NCI-H526 (cell line): ENCODE data around the gene DIP2B.

Experiments used
- DNase-seq, 2 experiments: peaks; one replicate each; lab custom pipeline; 2025; lab: John Stamatoyannopoulos, UW

DIP2B gene

DNA sequence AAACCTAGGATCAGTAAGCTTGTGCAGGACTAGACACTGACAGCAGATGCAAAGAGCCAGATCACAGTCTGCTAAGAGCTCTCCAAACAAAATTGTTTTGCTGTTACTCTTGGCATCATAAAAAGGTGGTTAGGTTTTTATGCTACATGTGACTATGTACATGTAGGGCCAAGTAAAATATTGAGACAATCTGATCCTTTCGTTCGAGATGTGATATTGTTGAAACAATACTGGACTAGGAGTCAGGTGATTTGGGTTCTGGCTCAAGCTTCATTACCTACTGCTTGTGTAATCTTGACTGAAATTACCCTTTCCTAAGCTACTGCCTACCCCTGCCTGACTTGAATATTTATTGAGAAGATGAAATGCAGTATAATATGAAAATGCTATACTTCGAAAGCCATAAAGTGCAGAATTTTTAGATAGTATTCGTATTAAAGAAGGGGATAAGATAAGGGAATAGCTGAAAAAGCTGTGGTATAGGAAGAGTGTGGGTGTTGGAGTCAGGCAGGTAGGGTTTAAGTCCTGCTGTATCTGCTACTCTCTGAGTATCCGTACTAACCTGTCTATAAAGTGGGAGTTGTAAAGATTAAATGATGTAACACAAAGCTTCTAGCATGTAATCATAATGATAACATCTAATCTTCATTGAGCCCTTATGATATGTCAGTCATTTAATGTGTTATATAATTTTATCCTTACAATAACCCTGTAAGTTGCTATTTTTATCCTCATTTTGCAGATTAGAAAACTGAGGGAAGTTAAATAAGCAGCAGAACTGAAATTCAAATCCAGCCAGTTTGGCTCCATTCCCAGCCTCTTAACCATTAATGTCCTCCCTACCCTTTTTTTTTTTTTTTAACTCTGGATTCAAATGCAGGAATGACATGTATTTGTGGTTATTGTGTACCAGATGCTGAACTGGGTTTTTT lies 220.5 kb downstream of the DIP2B start:
- DNase-seq, result no peak

- DNase-seq, result no peak
Observed at GRCh38 chr12:50727466-50727865, 222.7 kb downstream of the DIP2B start.

DNA sequence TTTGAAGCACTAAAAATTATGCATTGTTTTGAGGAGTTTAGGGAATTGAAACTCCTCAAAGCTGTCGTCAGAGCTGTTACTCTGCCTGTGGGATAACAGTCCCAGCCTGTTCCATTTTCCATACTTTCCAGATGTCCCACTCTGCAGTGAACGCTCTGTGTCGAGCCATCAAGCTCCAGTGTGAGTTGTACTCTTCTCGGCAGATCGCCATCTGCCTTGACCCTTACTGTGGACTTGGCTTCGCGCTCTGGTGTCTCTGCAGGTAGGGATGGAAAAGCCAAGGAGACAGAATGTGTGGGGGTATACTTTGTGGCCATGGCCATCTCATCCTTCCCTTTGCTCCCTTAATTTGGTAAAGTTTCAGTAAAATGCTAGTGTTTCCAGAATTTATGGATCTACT lies 223.6 kb downstream of the DIP2B start:
- no peak for DNase-seq

DNA sequence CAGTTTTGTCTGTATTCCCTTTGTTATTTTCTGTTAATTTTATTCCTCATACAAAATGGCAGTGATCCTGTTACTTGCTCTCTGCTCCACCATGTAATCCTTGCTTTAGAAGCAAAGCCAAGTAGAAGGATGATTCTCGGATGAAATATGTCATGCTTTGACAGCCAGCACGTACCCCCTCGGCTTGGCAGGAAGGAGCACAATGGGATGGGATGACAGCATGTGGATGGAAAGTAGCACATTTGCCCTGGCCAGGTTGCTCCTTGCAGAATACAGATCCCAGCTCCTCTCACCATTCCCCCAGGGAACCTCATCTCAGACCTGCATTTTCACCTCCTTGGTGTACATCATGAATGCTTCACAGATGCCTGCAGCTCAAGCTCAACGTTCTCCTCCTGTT lies 224.1 kb downstream of the DIP2B start:
- DNase-seq, result no peak

DNA sequence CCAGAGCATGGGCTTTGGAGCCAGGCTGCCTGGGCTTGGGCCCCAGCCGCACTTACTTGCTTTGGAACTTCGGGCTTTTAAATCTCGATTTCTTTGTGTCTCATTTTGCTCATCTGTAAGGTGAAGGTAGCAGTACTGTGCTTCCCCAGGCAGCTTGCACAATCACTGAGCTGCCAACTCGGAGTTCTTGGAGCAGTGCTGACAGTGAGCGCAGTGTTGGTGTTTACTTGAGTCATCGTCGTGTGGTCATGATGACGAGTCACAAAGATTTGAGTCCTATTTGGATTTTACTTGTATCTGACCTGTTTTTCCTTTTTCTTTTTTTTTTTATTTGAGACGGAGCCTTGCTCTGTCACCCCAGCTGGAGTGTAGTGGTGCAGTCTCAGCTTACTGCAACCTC lies 227.8 kb downstream of the DIP2B start:
- no peak for DNase-seq

DNA sequence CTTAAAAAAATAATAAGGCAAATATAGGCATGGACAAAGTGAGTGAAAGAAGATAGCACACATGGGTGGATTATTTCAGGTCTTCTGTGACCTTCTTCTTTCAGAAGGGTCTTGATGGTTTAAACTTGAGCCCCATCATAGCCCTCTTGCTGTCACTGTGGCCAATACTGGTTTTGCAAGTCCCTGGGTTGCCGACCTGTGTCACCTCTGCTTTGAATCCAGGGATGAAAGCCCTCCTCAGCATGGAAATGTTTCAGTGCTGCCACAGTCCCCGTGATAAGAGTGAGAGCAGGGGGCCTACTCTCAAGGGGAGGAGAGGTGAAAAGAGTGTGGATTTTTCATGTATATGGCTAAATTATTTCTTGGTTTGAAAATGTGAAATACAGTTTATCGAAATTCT lies 228.9 kb downstream of the DIP2B start:
- no peak for DNase-seq

DNA sequence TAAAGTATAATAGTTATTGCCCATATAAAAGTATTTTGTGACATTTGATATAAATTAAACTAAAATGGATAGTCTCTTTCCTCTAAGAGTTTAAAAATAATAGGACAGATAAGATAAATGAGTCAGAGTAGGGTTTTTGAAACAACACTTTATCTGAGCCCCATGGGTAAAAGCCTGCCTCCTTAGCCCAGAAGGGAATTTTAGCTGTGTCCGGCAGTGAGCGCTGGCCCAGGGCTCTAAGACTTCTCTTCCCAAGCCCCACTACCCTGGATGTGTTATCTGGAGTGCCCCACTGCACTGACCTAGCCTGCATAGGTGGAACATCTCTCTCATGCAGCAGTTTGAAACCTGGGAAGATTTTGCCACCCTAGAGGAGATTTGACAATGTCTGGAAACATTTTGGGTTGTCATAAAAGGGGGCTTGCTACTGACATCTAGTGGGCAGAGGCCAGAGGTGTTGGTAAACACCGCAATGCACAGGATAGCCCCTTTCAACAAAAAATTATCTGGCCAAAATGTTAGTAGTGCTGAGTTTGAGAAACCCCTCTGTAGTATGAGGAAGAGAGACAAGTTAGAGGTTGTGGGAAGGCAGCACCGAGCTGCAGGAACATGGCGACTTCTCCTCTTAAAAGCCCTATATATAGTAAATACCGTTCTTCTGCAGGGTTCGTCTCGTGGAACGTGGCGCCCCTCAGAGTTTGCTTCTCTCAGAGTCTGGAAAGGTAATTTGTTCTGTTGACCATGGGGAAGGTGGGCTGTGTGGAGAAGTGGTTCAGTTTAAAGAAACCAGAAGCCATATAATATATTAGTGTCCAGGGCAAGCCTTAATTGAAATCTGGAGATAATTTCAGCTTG lies 229.9 kb downstream of the DIP2B start:
- peak in 1 of 2 experiments; percentile 38 for DNase-seq

- DNase-seq, result no peak
Observed at GRCh38 chr12:50739611-50740010, 234.8 kb downstream of the DIP2B start.

- DNase-seq, result no peak
Observed at GRCh38 chr12:50740307-50740706, 235.5 kb downstream of the DIP2B start.

DNA sequence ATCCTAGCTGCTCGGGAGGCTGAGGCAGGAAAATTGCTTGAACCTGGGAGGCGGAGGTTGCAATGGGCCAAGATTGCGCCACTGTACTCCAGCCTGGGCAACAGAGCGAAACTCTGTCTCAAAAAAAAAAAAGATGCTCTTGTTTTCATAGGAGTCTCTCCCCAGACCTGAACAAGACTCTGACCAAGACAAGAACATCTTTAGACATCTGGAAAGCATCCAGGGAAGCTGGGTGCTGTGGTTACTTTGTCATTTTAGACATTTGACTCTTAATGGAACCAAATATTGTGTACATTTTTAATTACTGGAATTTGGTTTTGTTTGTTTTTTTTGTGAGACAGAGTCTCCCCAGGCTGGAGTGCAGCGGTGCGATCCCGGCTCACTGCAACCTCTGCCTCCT lies 238.0 kb downstream of the DIP2B start:
- DNase-seq, result no peak

DNA sequence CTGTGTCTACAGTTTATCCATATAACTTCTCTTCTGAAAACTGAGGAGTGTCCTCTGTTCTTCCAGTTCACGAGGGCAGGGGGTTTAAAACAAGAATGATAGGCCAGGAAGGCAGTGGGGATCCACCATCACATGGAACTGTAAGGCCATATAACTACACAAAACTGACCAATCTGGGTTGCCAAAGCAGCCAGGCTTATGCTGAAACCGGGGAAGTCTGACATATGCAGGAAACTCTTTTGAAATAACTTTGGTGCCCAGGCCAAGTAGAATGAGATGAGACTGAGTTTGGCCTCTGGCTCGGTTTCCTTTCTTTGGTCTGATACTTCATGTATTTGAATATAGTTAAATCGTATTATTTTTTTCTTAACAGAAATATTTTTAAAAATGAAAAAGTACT lies 241.1 kb downstream of the DIP2B start:
- DNase-seq, result no peak

DNA sequence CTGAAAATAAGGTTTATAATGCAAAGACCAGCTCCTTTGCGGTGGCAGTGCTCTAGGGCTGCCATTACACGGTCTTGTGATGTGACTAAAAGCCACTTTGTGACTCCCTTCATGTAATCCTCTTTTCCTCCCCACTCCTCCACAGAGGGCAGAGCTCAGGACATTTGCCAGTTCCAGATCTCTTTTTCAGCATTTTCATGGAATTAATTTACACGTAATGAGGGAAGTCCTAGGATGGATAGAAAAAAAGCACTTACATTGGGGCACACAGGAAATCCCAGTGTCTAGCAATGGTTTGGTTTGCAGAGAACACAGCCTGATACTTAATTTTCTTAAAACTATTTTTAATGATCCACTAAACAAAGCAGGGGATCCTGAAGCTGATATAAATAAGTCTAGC lies 241.6 kb downstream of the DIP2B start:
- no peak for DNase-seq

DNA sequence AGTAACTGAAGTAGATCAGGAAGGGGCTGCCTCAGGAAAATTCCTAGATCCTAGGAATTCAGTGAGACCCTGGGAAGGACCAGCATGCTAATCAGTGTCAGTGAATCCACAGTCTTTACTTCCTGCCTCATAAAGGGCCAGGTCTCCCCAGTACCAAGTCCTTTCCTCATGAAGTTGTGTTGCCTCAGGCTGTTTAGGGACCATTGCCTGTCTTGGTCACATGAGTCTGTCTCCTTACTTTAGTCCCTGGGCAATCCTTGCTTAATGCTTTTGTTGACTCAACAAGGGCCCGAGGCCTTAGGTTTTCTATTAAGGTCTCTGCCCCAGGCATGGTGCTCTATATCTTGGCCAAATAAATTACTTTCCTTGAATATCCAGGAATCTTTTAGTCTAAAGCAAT lies 243.0 kb downstream of the DIP2B start:
- DNase-seq, result no peak

DNA sequence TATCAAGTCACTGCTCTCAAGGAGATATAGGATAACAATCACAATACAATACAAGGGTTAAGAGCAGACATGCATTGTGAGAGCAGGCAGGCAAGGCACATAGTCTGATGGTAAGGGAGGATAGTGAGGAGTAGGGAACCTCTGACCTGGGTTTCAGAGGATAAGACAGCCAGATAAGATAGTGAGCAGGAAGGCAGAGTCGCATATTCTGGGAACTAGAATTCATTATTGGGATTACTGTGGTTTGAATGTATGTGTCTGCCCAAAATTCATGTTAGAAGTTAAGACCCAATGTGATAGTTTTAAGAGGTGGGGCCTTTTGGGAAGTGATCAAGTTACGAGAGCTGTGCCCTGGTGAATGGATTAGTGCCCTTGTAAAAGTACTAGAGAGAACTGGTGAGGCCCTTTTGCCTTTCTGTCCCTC lies 244.7 kb downstream of the DIP2B start:
- no peak for DNase-seq

GRCh38 chr12:50750366-50750765 lies 245.6 kb downstream of the DIP2B start:
- no peak for DNase-seq

DNA sequence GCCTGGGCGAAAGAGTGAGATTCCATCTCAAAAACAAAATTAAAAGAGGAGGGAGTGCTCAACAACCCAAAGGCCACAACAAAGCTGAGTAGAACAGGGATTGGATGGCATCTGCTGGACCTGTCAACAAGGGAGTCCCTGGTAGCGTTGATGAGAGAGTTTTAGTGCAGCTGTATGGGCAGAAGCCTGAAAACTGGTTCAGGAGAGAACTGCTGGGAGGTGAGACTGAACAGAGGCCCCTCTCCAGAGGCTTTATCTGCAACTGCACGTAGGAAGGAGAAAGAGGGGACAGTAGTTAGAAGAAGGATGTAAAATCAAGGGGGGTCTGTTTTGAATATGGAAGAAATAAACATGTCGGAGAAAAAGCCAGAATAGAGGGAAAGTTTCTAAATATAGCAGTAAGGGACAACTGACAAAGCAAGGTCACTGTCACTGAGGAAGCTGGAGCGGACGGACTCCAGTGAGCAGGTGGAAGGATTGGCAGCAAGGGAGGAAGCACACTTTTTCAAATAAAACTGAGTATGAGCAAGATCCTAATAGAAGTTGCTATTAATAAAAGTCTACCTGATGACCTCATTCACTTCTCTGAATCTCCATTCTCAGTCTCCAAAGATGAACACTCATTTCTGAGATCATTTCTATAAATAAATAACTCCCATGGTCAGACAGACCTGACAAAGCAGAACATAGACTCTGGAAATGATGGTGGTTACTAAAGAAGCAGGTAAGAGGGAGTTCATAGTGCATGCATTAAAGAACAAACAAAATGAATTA lies 247.3 kb downstream of the DIP2B start:
- DNase-seq, result no peak

DNA sequence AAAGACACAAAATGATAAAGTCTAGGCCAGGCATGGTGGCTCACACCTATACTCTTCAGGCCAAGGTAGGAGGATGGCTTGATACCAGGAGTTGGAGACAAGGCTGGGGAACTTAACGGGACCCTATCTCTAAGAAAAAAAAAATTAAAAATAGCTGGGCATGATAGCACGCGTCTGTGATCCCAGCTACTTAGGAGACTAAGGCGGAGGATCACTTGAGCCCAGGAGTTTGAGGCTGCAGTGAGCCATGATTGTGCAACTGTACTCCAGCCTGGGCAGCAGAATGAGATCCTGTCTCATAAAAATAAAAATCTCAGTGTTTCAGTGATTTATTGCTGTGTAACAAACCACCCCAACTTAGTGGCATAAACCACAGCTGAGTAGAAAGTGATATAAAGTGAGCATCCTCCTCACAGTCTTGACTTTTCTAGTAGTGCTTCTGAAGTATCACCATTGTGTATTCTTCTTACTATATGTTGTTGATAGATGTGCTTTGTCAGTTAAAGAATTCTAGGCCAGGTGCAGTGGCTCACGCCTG lies 248.5 kb downstream of the DIP2B start:
- no peak for DNase-seq

- DNase-seq, result peak; percentile 86 to 96
Observed at GRCh38 chr12:50763639-50764285, 259.0 kb downstream of the DIP2B start, which contains the start of gene ATF1. Gene ATF1, plus strand, starts transcription at chr12:50764101. Its CDS starts 16,045 bp downstream, at chr12:50780146.

DNA sequence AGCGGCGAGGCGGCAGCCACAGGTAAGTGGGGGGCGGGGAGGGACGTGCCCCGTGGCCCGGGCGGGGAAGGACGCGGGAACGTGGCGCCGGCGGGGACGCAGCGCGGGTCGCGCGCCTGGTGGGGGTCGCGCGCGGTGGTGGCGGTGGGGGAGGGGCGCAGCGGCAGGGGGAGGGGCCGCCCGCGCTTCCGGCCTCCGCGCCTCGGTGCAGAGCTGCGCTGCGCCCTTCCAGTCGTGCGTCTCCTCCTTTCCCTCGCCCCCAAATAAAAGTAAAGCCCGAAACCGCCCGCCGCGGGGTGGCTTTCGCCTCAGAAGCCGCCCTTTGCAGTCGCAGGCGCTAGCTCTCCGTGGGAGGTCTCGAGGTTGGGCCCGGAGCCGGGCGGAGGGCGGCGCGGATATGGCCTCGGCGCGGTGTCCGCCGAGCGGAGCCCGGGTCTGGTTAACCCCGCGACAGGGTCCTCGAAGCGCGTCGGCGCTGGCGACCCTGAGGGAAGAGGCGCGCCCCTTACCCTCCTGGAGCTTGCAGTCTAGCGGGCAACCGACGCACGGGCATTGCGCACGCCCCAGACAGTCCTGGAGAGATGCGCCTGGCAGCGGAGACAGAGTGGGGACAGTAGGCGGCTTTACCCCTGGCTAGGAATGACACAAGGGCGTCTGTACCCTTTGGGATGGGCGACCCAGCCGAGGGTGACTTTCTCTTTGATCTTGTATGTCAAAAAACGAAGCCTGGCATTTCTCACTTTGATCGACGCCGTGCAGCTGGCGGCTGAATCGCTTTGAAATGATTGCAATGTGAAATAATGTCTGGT lies 259.7 kb downstream of the DIP2B start:
- DNase-seq, result peak; percentile 41 to 92
